ENCODE data around the gene PEPD.

Gene PEPD

GRCh38 chr19:33434069-33434885, 87.3 kb downstream of the PEPD start:
- H3K9me3 ChIP-seq (ENCODE audit: control insufficient read depth, low read length) = no peaks in the 10 kb centered on the region
- peak overlapping the region; percentile 56 for H4K8ac ChIP-seq (ENCODE audit: low read length)
- H3K36me3 ChIP-seq (ENCODE audit: control insufficient read depth in 1 of 2, insufficient read depth in 2 of 2, low read depth in 1 of 2, low read length in 2 of 2) = peaks cover 0 to 10% of the 10 kb centered on the region in 2 experiments
- H3K14ac ChIP-seq (ENCODE audit: low read length in 2 of 2) = peak overlapping the region in 1 of 2 experiments; percentile 44
- DNase-seq = no peak
- H3K79me1 ChIP-seq (replicated peaks; ENCODE audit: low read length, poor library complexity, severe bottlenecking) = peaks cover 1% of the 10 kb centered on the region
- 96% methylated on average over 22 of the region's 22 CpGs for WGBS
- H2AK5ac ChIP-seq (ENCODE audit: low read length, severe bottlenecking) = peak overlapping the region; percentile 15
- no peak overlapping the region for H2AFZ ChIP-seq (ENCODE audit: low read depth, low read length)
- H3K9ac ChIP-seq (ENCODE audit: low read length) = no peak overlapping the region
- no peak overlapping the region for H3K23ac ChIP-seq (ENCODE audit: low read length in 2 of 2)
- H3K27ac ChIP-seq (ENCODE audit: low read length, poor library complexity, severe bottlenecking) = no peak overlapping the region
- H3K18ac ChIP-seq (ENCODE audit: low read depth in 1 of 2, low read length in 2 of 2) = peak overlapping the region in 1 of 2 experiments; percentile 8
- H2BK12ac ChIP-seq (ENCODE audit: low read length in 2 of 2) = peak overlapping the region in 1 of 2 experiments; percentile 18
- no peak overlapping the region for H2BK120ac ChIP-seq (ENCODE audit: low read depth, low read length)
- H2BK15ac ChIP-seq (ENCODE audit: low read depth, poor library complexity, severe bottlenecking) = no peak overlapping the region
- peaks cover 26% of the 10 kb centered on the region for H3K4me1 ChIP-seq (ENCODE audit: control insufficient read depth, insufficient read depth, low read depth, low read length)
- H3K27me3 ChIP-seq (ENCODE audit: control insufficient read depth in 1 of 2, insufficient read depth in 1 of 2, low read length in 2 of 2) = peaks cover 0 to 5% of the 10 kb centered on the region in 2 experiments
- H2BK5ac ChIP-seq (ENCODE audit: low read depth, low read length, poor library complexity, severe bottlenecking) = no peak overlapping the region
- no peak overlapping the region for H3K4me2 ChIP-seq (ENCODE audit: low read length, poor library complexity, severe bottlenecking)
- H3K4ac ChIP-seq (ENCODE audit: low read depth in 1 of 2, low read length in 2 of 2) = no peak overlapping the region
- H3K4me3 ChIP-seq (ENCODE audit: insufficient read depth in 1 of 2, low read depth in 1 of 2, low read length in 2 of 2) = no peak overlapping the region
- no peak overlapping the region for H4K91ac ChIP-seq (ENCODE audit: low read length)

GRCh38 chr19:33432446-33433170, 89.0 kb downstream of the PEPD start:
- H3K9me3 ChIP-seq (ENCODE audit: control insufficient read depth, low read length) = no peaks in the 10 kb centered on the region

GRCh38 chr19:33432015-33432414, 89.6 kb downstream of the PEPD start:
- Histone ChIP-seq H3K4me3 (ENCODE audit: insufficient read depth in 1 of 2, low read depth in 1 of 2, low read length in 2 of 2) (no peak overlapping the region), H2BK5ac (ENCODE audit: low read depth, low read length, poor library complexity, severe bottlenecking) (no peak overlapping the region), H3K9me3 (ENCODE audit: control insufficient read depth, low read length) (no peaks in the 10 kb centered on the region), H3K23ac (ENCODE audit: low read length in 2 of 2) (no peak overlapping the region), H3K79me1 (replicated peaks; ENCODE audit: low read length, poor library complexity, severe bottlenecking) (peaks cover 1% of the 10 kb centered on the region), H3K27me3 (ENCODE audit: control insufficient read depth in 1 of 2, insufficient read depth in 1 of 2, low read length in 2 of 2) (peaks cover 0 to 5% of the 10 kb centered on the region in 2 experiments), H3K4me2 (ENCODE audit: low read length, poor library complexity, severe bottlenecking) (no peak overlapping the region), H3K27ac (ENCODE audit: low read length, poor library complexity, severe bottlenecking) (no peak overlapping the region), H3K36me3 (ENCODE audit: control insufficient read depth in 1 of 2, insufficient read depth in 2 of 2, low read depth in 1 of 2, low read length in 2 of 2) (peaks cover 0 to 10% of the 10 kb centered on the region in 2 experiments), H3K14ac (ENCODE audit: low read length in 2 of 2) (no peak overlapping the region), H2AK5ac (ENCODE audit: low read length, severe bottlenecking) (no peak overlapping the region), H3K4me1 (ENCODE audit: control insufficient read depth, insufficient read depth, low read depth, low read length) (peaks cover 19% of the 10 kb centered on the region), H3K9ac (ENCODE audit: low read length) (no peak overlapping the region), H4K8ac (ENCODE audit: low read length) (no peak overlapping the region), H2BK15ac (ENCODE audit: low read depth, poor library complexity, severe bottlenecking) (no peak overlapping the region), H2AFZ (ENCODE audit: low read depth, low read length) (no peak overlapping the region), H3K4ac (ENCODE audit: low read depth in 1 of 2, low read length in 2 of 2) (no peak overlapping the region), H4K91ac (ENCODE audit: low read length) (no peak overlapping the region), H2BK12ac (ENCODE audit: low read length in 2 of 2) (no peak overlapping the region), H2BK120ac (ENCODE audit: low read depth, low read length) (no peak overlapping the region), H3K18ac (ENCODE audit: low read depth in 1 of 2, low read length in 2 of 2) (no peak overlapping the region)
- WGBS = 65% methylated on average over 5 of the region's 5 CpGs
- no peak for DNase-seq

More at GRCh38 chr19:33432446-33433170, 89.0 kb downstream of the PEPD start:
- no peak overlapping the region for H2BK5ac ChIP-seq (ENCODE audit: low read depth, low read length, poor library complexity, severe bottlenecking)
- no peak for DNase-seq
- whole genome bisulfite sequencing = 84% methylated on average over 16 of the region's 16 CpGs
- no peak overlapping the region for H3K4ac ChIP-seq (ENCODE audit: low read depth in 1 of 2, low read length in 2 of 2)
- H2AFZ ChIP-seq (ENCODE audit: low read depth, low read length) = no peak overlapping the region
- no peak overlapping the region for H3K27ac ChIP-seq (ENCODE audit: low read length, poor library complexity, severe bottlenecking)
- H3K4me2 ChIP-seq (ENCODE audit: low read length, poor library complexity, severe bottlenecking) = no peak overlapping the region
- no peak overlapping the region for H2BK15ac ChIP-seq (ENCODE audit: low read depth, poor library complexity, severe bottlenecking)
- H3K36me3 ChIP-seq (ENCODE audit: control insufficient read depth in 1 of 2, insufficient read depth in 2 of 2, low read depth in 1 of 2, low read length in 2 of 2) = peaks cover 0 to 10% of the 10 kb centered on the region in 2 experiments
- no peak overlapping the region for H3K4me3 ChIP-seq (ENCODE audit: insufficient read depth in 1 of 2, low read depth in 1 of 2, low read length in 2 of 2)
- H2AK5ac ChIP-seq (ENCODE audit: low read length, severe bottlenecking) = no peak overlapping the region
- H3K4me1 ChIP-seq (ENCODE audit: control insufficient read depth, insufficient read depth, low read depth, low read length) = peaks cover 20% of the 10 kb centered on the region
- H3K27me3 ChIP-seq (ENCODE audit: control insufficient read depth in 1 of 2, insufficient read depth in 1 of 2, low read length in 2 of 2) = peaks cover 0 to 5% of the 10 kb centered on the region in 2 experiments
- no peak overlapping the region for H2BK12ac ChIP-seq (ENCODE audit: low read length in 2 of 2)
- H3K14ac ChIP-seq (ENCODE audit: low read length in 2 of 2) = no peak overlapping the region
- no peak overlapping the region for H3K23ac ChIP-seq (ENCODE audit: low read length in 2 of 2)
- no peak overlapping the region for H4K8ac ChIP-seq (ENCODE audit: low read length)
- no peak overlapping the region for H3K18ac ChIP-seq (ENCODE audit: low read depth in 1 of 2, low read length in 2 of 2)
- H4K91ac ChIP-seq (ENCODE audit: low read length) = no peak overlapping the region
- peaks cover 1% of the 10 kb centered on the region for H3K79me1 ChIP-seq (replicated peaks; ENCODE audit: low read length, poor library complexity, severe bottlenecking)
- H3K9ac ChIP-seq (ENCODE audit: low read length) = no peak overlapping the region
- no peak overlapping the region for H2BK120ac ChIP-seq (ENCODE audit: low read depth, low read length)

GRCh38 chr19:33430674-33431277, 90.8 kb downstream of the PEPD start:
- Histone ChIP-seq H2BK5ac (ENCODE audit: low read depth, low read length, poor library complexity, severe bottlenecking) (no peak overlapping the region), H2AFZ (ENCODE audit: low read depth, low read length) (no peak overlapping the region), H3K4ac (ENCODE audit: low read depth in 1 of 2, low read length in 2 of 2) (no peak overlapping the region), H3K27ac (ENCODE audit: low read length, poor library complexity, severe bottlenecking) (no peak overlapping the region), H3K79me1 (replicated peaks; ENCODE audit: low read length, poor library complexity, severe bottlenecking) (no peaks in the 10 kb centered on the region), H4K8ac (ENCODE audit: low read length) (no peak overlapping the region), H2BK15ac (ENCODE audit: low read depth, poor library complexity, severe bottlenecking) (no peak overlapping the region), H2AK5ac (ENCODE audit: low read length, severe bottlenecking) (no peak overlapping the region), H3K4me1 (ENCODE audit: control insufficient read depth, insufficient read depth, low read depth, low read length) (peaks cover 14% of the 10 kb centered on the region), H3K23ac (ENCODE audit: low read length in 2 of 2) (no peak overlapping the region), H3K4me3 (ENCODE audit: insufficient read depth in 1 of 2, low read depth in 1 of 2, low read length in 2 of 2) (no peak overlapping the region), H3K4me2 (ENCODE audit: low read length, poor library complexity, severe bottlenecking) (no peak overlapping the region), H3K9ac (ENCODE audit: low read length) (no peak overlapping the region), H3K9me3 (ENCODE audit: control insufficient read depth, low read length) (no peaks in the 10 kb centered on the region), H3K27me3 (ENCODE audit: control insufficient read depth in 1 of 2, insufficient read depth in 1 of 2, low read length in 2 of 2) (peaks cover 0 to 5% of the 10 kb centered on the region in 2 experiments), H2BK120ac (ENCODE audit: low read depth, low read length) (no peak overlapping the region), H3K18ac (ENCODE audit: low read depth in 1 of 2, low read length in 2 of 2) (no peak overlapping the region), H3K36me3 (ENCODE audit: control insufficient read depth in 1 of 2, insufficient read depth in 2 of 2, low read depth in 1 of 2, low read length in 2 of 2) (peaks cover 0 to 8% of the 10 kb centered on the region in 2 experiments), H3K14ac (ENCODE audit: low read length in 2 of 2) (no peak overlapping the region), H4K91ac (ENCODE audit: low read length) (no peak overlapping the region), H2BK12ac (ENCODE audit: low read length in 2 of 2) (no peak overlapping the region)
- DNase-seq = peak; percentile 62
- WGBS = 30% methylated on average over 12 of the region's 13 CpGs

Measured in mesenchymal stem cell (in vitro differentiated cells and primary cell).